Measurements from ENCODE around the gene CD300LF.

The CD300LF gene

GRCh38 chr17:74682471-74683190, 30.1 kb downstream of the CD300LF start:
- DNase-seq, result no peak

DNA sequence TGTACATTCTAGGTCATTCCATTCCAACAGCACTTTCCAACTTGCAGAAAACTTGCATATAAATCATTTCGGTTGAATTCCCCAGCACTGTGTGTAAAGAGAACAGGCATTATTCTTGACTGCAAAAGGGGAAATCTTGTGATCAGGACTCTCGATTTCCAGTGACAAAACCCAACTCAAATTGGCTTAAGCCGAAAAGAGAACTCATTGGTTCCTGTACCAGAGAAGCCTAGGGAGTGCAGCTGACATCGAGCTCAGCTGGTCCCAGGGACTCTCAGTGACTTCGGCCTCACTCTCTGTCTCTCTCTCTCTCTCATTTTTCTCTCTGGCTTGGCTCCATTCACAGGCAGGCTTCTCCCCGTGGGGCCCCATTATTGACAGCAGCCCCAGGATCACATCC, 30.7 kb downstream of the CD300LF start:
- no peak for DNase-seq

DNA sequence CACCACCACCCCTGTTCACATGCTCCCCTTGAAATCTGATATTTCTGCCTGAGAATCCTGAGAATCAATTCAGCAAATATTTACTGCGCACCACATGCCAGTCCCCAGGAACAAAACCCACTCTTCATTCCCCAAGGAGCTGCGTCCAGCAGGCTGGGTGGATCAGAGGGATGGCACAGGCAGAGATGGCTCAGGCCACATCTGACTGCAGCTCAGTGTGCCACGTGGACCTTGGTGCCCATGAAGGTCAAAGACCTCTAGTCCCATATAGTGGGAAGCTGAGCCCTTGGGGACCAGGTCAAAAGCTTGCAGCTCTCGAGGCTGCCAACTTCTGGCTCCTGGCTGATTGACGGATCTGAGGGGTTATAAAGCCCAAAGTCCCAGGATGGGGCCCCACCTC, 31.8 kb downstream of the CD300LF start:
- no peak for DNase-seq

GRCh38 chr17:74680213-74680612, 32.5 kb downstream of the CD300LF start:
- no peak for DNase-seq

DNA sequence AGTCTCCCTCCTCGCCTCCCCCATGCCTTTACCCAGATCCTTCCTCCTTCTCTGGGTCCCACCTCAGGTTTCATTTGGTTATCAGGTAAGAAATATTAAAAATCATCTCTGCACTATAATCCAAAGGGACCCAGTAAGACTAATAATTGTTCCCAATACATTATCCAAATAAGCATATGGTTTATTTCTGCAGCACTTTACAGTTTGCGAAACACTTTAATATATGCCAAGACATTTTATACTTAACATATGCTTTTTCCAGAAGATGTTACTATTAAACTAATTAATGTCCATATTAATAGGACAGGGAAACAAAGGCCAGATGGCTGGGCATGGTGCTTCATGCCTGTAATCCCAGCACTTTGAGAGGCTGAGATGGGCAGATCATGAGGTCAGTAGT, 33.3 kb downstream of the CD300LF start:
- DNase-seq, result no peak

GRCh38 chr17:74678541-74678940, 34.2 kb downstream of the CD300LF start:
- DNase-seq, result peak; percentile 4

DNA sequence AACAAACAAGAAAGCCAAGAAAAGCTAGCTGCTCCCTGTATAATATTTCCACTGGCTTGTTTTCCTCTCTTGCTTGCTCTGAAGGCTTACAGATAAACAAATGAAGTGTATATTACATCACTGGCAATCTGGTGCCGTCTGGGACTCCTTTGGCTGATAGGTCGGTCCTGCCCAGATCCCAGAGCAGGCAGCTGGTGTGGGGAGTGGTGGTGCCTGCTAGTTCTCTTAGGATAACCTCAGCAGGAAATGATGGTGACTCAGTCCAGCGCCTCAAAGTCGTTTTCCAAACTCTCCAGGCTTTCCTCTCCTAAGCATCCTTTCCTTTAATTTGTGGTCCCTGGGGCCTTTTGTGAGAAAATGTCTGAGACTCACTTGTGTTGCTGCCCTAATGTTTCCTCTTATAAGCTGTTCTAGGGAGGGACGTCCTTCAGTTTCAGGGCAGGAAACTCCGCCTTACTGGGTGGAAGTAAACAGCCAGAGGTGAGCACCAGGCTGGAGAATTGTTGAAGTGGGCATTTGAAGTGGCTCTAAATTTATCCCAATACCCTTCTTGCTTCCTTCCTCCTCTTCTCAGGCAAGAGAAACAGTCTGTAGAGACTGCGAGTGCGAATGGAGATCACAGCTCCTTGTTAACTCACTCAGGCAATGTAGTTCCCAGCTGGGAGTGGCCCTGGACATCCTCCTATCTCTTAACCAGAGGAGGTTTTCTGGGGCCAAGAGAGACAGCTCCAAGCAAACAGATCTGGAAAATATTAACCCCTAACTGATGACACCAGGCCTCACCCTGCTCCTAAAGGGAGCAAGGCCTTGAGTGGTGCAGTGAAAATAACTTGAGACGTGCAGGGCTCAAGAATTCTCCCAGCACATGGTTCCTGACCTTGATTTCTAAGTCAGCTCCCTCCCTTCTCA, 34.9 kb downstream of the CD300LF start:
- DNase-seq, result peak; percentile 15

DNA sequence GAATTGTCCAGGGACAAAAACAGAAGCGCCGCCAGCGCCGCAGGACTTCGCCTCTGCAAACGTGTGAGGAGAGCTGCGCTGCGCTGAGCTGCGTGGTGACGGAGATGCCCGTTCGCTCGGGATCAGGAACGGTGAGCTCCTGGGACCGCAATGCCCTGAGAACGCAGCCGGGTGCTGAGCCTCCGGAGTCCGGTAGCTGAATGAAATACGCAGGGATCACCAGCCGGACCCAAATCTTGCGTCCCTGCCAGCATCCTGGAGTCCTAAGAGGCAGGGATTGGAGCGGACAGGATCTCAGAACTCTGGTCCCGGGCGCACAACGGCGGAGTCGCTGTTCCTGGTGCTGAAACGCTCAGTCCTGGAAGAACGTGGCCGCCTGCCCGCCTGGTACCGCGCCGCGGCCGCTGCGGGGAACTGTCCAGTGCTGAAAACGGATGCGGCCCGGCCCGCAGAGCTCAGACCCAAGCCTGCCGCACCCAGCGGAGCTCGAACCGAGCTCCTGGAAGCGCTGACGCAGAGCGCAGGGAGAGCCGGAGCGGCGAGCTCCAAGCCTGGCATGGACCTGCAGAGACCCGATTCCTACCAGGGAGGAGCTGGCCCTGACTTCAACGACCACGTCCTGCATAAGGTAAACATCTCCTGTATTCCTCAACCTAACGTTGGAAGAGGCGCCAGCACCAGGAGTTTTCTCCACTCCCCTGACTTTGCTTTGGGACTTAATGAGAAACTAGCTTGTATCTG, 41.5 kb downstream of the CD300LF start:
- DNase-seq, result peak; percentile 79

GRCh38 chr17:74670329-74670728, 42.4 kb downstream of the CD300LF start:
- DNase-seq, result no peak

DNA sequence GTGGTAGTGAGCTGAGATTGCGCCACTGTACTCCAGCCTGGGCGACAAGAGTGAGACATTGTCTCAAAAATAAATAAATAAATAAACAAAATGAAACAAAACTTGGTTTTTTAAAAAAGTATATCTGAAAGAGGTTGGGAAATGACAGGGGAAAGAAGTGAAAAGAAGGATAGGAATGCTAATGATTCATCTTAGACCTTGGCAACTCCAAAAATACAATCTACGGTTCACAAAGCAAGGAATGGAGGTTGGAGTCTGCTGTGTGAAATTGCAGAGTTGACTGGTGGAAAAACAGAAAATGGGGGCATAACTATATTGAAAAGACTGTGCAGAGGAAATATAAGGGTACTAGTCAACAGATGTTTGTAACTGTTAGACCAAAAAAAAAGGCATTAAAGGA, 49.2 kb downstream of the CD300LF start:
- DNase-seq, result no peak

- no peak for DNase-seq
These were observed 52.8 kb downstream of the CD300LF start for GRCh38 chr17:74659889-74660288.

DNA sequence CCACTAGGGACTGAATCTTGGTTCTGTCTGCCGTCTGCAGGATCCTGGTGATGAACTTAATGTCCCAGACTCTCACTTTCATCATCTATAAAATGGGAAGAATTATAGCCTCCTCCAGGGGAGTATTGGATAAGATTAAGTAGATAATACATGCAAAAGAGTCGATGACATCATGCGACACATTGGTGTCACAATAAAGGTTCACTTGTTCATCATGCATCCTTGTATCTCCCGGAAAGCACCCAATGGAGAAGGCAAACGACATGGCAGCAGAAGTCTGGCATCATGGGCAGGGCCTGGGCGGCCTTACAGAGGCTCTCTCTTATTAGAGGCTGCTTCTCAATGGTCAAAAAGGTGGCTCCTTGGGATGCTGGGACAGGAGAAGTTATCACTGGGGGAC, 54.1 kb downstream of the CD300LF start:
- DNase-seq, result no peak

DNA sequence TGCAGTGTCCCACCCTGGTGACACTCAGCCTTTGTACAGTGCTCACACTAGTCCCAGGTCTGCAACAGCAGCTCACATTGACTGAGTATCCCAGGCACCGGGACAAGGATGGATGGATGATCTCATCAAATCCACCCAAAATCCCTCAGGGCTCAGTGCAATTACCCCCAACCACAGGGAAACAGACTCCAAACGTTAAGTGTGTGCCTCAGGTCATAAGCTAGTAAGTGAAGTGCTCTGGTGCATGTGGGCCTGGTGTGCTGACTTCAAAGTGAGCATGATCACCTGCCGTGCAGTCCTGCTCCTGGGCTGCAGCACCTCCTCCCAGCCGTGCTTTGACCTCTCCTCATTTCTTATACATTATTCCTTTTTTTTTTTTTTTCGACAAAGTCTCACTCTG, 58.0 kb downstream of the CD300LF start:
- no peak for DNase-seq

DNA sequence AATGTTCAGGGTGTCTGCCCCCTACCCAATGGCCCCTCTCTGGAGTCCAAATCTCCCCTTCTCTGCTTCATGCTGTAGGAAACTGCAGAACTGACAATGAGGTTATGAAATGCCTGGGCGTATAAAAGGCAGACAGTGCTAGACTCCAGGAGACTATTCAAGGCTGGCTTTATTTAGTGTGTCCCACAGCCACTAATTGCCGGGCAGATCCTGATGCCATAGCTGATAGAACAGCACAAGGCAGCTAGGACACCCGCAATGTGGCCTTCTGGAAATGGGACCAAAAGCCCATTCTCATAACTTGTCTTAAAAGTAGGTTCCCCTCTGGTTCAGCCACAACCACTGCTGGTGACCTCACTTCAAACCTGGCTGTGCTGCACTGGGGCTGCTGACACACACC, 60.7 kb downstream of the CD300LF start:
- DNase-seq, result no peak

- no peak for DNase-seq
These were observed 62.8 kb downstream of the CD300LF start for GRCh38 chr17:74649909-74650308.

DNA sequence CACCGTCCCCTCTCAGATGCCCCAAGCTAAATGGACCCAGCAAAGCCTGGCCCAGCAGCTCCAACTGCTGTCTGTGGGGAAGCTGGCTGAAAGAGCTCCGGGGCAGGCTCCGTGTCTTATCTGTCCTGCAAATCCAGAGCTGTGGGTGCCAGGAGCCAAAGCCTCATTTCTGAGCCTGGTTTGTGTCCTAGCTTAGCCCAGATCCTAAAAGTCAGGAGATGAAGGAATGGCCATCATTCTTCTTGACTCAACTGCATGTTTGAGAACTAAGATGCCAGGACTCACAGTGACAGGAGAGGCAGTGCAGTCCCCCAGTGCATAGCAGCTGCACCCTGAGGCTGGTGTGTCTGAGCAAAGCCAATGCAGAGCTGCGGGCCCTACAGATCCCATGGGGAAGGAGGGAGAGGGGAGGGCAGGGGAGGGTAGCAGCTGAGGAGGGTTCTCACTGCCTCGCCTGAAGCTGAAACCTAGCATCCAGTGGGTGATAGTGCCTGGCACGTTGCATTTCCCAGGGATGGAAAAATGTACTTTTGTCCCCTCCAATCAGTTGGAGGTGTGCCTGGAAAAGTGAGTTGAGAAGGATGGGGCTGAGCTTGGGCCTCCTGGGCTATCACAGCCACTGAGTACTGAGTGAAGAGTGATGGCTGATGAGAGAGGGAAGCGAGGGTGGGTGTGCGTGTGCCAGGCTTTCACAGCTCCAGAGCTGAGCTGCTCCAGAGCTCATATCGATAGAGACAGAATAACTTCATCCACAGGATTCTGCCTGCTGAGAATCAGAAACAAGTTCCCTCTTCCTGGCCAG, 64.7 kb downstream of the CD300LF start:
- DNase-seq, result no peak

- DNase-seq, result no peak
These were observed 66.5 kb downstream of the CD300LF start for GRCh38 chr17:74646231-74646630.

GRCh38 chr17:74645010-74645409, 67.7 kb downstream of the CD300LF start:
- DNase-seq, result no peak

GRCh38 chr17:74644419-74644818, 68.3 kb downstream of the CD300LF start:
- no peak for DNase-seq

Data from CD4-positive, alpha-beta T cell treated with Interleukin-6 for 4 hours (primary cell).